K562 (cell line): ENCODE measurements around the gene GTF2A2.

Experiments
- CTCF ChIP-seq, 3 experiments: IDR thresholded peaks in 2 of 3; conservative IDR thresholded peaks in 1 of 3; 2 replicates each; pipeline ENCODE4 v1.5.1; 2011 to 2012; ENCODE audit warnings: low read length in 3 of 3, mild to moderate bottlenecking in 3 of 3, control low read depth in 2 of 3, improper control_type of control experiment in 1 of 3, inconsistent platforms in 1 of 3, low read depth in 1 of 3, mixed read lengths in 1 of 3, moderate library complexity in 1 of 3; ENCODE audit not compliant: insufficient read depth in 2 of 3
- HDAC1 ChIP-seq, 2 experiments: fragments of 450-650 bp; IDR thresholded peaks; 2 replicates each; pipeline ENCODE4 v1.6.1; 2016 to 2017; ENCODE audit warnings: inconsistent platforms in 1 of 2, mild to moderate bottlenecking in 1 of 2, moderate library complexity in 1 of 2
- PREB ChIP-seq: sonication (generic); formaldehyde crosslinking; IDR thresholded peaks from 2 replicates; pipeline ENCODE4 v1.8.1; 2023; ENCODE audit warnings: mild to moderate bottlenecking, missing genetic modification reagents
- REST ChIP-seq, 2 experiments: fragments of 450-650 bp; formaldehyde crosslinking in 1 of 2; IDR thresholded peaks; 2 replicates each; pipeline versions ENCODE4 v1.4.0 to v1.6.1; 2014 to 2020; ENCODE audit warnings: mild to moderate bottlenecking in 2 of 2, borderline replicate concordance in 1 of 2, low read depth in 1 of 2
- XRCC5 ChIP-seq: fragments of 200-400 bp; formaldehyde crosslinking; IDR thresholded peaks from 2 replicates; pipeline ENCODE4 v1.6.1; 2017; ENCODE audit warnings: low read depth, mild to moderate bottlenecking, low read length
- ZNF561 ChIP-seq: fragments of 450-650 bp; formaldehyde crosslinking; conservative IDR thresholded peaks from 2 replicates; pipeline ENCODE4 v1.4.0; 2020; ENCODE audit warnings: mild to moderate bottlenecking, moderate library complexity

- no peak for TF ChIP-seq ZNF561 (CRISPR knock-in tag)
- TF ChIP-seq CTCF (IDR thresholded peaks at IDR 0.05 in 2 of 3, conservative IDR thresholded peaks at IDR 0.05 in 1 of 3; ENCODE audit: insufficient read depth in 2 of 3, low read depth in 1 of 3, low read length in 3 of 3): no peak
- no peak for TF ChIP-seq XRCC5
- TF ChIP-seq PREB (CRISPR knock-in tag): no peak
- TF ChIP-seq HDAC1 (IDR thresholded peaks at IDR 0.05): no peak
- TF ChIP-seq REST (IDR thresholded peaks at IDR 0.05; ENCODE audit: borderline replicate concordance): no peak
- no peak for TF ChIP-seq REST (CRISPR knock-in tag; IDR thresholded peaks at IDR 0.05; ENCODE audit: low read depth)
Measured at GRCh38 chr15:59594991-59595390, 62.3 kb downstream of the GTF2A2 start.
